GM19455 (cell line): ENCODE results near the gene CCDC157.

ENCODE experiments used
- ATAC-seq: cut with Tn5 transposase; IDR thresholded peaks from one replicate; pipeline ENCODE4 v1.9.1; 2021; ENCODE audit not compliant: unreplicated experiment

CCDC157 gene

DNA sequence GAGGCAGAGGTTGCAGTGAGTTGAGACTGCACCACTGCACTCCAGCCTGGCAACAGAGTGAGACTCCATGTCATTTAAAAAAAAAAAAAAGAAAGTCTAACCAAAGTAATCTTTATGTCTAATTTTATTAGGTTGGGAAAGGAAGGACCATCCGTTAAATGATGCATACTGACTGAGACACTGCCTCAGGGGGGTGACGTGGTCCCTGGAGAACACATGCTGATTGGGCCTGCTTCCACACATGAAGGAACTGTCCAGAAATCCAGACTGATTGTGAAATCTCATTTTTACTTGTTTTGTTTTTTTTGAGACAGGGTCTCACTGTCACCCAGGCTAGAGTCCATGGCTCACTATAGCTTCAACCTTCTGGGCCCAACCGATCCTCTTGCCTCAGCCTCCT, 5.6 kb upstream of the CCDC157 start:
- no peak for ATAC-seq

DNA sequence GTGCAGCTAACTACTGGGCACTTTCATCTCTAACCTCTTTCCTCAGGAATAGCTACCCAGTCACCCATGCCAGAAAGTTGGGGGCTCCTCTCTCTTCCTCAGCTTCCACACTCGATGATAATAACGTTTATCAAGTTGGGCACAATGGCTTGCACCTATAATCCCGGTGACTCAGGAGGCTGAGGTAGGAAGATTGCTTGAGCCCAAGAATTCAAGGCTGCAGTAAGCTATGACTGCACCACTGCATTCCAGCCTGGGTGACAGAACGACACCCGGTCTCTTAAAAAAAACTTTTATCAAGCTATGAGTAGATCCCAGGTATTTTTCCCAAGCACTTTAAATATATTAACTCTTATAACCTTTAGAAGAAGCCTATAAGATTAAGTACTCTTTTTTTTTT, 2.2 kb upstream of the CCDC157 start:
- no peak for ATAC-seq

GRCh38 chr22:30357236-30357570, 396 bp downstream of the CCDC157 start:
- ATAC-seq = no peak

- no peak for ATAC-seq
Measured at GRCh38 chr22:30357650-30358215, 926 bp downstream of the CCDC157 start.

DNA sequence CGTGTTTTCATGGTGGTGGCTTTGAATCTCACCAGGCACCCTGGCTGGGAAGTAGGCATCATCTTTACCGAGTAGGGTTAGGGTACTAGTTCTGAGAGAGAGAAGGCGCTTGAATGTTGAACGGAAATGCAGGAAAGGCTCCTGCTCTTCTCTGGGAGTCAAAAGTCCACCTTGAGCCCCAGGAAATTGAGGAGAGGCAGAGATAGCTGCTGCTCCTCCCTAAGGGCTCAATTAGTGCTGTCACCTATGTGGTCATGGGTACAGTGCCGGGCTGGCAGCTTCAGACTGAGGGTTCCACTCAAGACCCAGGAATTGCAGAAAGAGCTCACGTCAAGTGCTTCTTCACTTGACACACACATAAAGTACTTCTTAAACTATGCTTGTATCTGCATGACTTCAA, 1.7 kb downstream of the CCDC157 start:
- no peak for ATAC-seq

DNA sequence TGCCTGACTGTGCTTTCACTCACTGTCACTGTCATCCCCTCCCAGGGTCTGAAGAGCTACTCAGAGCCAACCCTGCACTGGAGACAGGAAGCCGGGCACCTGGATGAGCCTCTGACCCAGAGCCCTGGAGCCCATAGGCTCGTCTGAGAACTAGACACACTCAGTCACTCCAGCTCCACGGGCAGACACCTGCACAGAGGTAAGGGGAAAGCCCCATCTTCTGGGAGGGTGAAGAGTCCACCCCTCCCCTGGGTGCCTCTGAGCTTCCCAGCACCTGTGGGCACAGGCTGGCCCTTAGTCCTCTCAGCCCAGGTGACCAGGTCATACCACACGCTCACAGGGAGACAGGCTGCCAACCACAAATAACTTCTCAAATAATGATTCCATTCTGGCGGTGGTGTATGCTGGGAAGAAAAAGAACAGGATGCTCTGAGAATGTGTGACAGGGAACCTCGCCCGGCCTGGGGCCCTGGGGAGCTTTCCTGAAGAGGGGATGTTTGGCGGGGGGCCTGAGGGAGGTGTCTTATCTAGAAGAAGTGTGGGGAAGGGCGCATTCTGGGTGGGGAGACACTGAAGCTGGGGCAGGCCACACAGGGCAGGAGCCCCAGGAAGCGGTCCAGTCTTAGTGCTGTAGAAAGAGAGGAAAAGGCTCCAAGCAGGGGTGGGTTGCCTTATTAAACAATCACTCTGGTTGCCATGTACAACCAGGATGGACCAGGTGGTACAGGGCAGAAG, 5.3 kb downstream of the CCDC157 start:
- ATAC-seq = no peak

DNA sequence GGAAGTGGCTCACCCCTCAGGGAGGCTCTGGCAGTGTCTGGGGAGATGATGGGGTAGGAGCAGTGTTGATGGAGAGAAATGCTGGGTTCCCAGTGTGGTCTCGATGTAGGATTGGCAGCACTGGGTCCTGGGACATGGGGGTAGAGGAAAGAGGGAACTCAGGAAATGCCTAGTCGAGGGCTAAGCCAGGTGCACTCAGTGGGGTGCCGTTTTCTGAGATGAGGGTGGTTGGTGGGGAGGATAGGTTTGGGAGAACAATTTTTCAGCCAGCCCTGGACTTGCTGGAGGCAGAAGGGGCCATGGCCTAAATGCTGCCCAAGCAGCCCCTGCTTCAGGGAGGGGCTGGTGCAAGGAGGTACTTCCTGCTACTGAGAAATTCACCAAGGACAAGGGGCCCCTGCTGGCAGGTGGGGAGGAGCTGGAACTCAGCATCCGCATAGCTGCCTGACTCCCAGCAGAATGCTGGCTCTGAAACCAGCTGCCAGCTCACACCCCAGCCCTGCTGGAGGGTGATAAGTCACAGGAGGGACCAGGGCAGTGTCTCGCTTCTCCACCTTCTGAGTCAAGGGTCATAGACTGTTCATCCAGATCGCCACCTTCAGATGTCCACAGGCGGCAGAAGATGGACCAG, 6.0 kb downstream of the CCDC157 start:
- ATAC-seq = no peak

DNA sequence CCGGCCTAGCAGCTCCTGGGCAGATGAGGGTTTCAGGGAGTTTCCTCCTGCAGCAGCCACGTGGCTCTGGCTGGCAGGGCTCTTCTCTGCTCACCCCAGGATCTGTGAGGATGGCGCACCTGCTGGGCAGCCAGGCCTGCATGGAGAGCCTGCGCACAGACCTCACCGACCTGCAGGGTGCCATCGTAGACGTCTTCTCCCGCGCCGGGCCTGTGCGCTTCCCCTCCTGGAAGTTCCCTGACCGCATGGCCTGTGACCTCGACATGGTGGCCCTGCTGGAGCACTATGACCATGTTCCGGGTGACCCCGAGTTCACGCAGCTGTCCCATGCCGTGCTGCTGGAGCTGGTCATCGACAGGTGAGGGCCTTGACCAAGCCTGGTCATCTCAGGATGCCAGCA, 9.1 kb downstream of the CCDC157 start:
- ATAC-seq = no peak

- ATAC-seq = no peak
Measured at GRCh38 chr22:30368420-30368819, 11.6 kb downstream of the CCDC157 start.

GRCh38 chr22:30370641-30371230, 13.9 kb downstream of the CCDC157 start:
- ATAC-seq = no peak

- ATAC-seq = no peak
Measured at GRCh38 chr22:30371321-30371720, 14.5 kb downstream of the CCDC157 start.

DNA sequence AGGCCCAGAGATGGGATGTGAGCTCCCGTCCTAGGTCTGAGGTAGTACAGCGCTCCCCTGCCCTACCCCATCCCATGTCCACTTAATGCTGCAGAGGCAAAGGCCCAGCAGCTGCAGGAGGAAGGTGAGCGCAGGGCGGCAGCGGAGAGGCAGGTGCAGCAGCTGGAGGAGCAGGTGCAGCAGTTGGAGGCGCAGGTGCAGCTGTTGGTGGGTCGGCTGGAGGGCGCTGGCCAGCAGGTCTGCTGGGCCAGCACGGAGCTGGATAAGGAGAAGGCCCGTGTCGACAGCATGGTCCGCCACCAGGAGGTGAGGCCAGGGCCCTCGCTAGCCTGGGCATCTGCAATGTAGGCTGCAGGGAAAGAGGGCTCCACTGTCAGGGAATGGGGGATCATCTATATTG, 15.2 kb downstream of the CCDC157 start:
- no peak for ATAC-seq

DNA sequence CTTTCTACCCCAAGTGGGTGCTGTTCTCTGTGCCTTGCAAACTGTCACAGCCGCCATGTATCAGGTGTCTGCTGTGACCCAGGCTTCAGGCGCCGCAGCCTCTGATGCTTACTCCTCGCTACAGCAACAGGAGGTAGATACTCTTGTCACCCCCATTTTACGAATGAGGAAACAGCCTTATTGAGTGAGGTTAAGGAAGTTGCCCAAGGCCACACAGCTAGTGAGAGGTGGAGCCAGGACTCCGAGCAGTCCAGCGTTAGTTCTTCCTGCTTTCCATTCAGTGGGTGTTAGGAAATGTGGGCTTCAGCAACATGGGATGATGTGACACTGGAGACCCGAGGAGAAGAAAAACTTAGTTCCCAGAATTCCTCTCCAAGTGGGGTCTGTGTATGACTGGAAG, 16.1 kb downstream of the CCDC157 start:
- ATAC-seq = no peak

DNA sequence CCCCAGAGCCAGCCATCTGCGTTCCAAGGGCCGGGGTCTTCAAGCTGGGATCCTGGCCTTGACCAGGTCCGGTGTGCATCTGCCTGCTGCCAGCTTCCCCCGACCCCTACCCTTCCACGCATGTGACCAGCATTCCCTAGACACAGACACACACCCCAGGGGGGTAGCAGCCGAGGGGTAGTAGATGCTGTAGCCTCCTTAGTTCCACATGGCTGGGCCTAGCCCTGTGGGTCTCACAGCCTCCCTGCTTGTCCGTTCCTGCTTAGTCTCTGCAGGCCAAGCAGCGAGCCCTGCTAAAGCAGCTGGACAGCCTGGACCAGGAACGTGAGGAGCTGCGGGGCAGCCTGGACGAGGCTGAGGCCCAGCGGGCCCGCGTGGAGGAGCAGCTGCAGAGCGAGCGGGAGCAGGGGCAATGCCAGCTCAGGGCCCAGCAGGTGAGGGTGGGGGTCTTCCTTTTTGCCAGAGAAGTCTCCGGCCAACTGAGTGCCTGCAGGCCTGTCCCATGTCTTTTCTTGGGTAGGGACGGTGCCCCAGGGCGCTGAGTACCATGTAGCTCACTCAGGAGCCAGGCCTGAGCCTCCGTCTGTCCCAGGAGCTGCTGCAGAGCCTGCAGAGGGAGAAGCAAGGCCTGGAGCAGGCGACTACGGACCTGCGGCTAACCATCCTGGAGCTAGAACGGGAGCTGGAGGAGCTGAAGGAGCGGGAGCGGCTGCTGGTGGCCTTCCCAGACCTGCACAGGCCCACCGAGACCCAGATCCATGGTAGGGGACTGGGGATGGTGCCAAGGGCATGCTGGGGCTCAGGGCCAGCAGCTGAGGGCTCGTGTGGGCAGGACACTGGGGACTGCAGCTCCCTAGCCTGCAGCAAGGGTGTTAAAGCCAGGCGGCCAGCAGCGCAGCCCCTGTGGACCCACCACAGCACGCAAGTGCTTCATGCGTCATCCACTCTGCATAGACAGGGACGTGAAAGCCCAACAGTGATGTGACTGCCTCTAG, 16.8 kb downstream of the CCDC157 start:
- no peak for ATAC-seq

DNA sequence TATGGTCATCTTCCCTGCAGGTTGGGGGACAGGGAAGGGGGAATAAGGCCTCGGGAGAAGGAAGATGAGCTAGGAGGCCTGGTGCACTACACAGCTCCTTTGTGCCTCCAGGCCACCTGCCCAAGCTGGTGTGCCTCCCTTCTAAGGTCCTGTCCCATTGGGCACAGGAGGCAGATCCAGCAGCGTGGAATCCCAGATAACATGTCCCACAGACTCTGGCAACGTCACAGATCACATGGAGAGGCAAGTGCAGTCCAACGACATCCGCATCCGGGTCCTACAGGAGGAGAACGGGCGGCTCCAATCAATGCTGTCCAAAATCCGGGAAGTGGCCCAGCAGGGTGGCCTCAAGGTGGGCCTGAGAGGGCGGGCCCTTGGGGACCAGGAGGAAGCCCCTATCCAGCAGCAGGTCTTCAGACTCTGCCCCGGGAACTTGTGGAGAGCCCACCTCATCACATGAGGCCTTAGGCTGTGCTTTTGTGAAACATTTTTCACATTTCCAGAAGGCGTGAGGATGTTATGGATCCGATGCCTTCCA, 18.6 kb downstream of the CCDC157 start:
- no peak for ATAC-seq

- no peak for ATAC-seq
Measured at GRCh38 chr22:30380011-30380410, 23.2 kb downstream of the CCDC157 start.

- ATAC-seq = no peak
Measured at GRCh38 chr22:30381264-30381663, 24.5 kb downstream of the CCDC157 start.

GRCh38 chr22:30382340-30382739, 25.5 kb downstream of the CCDC157 start:
- no peak for ATAC-seq

GRCh38 chr22:30383061-30383460, 26.3 kb downstream of the CCDC157 start:
- no peak for ATAC-seq

DNA sequence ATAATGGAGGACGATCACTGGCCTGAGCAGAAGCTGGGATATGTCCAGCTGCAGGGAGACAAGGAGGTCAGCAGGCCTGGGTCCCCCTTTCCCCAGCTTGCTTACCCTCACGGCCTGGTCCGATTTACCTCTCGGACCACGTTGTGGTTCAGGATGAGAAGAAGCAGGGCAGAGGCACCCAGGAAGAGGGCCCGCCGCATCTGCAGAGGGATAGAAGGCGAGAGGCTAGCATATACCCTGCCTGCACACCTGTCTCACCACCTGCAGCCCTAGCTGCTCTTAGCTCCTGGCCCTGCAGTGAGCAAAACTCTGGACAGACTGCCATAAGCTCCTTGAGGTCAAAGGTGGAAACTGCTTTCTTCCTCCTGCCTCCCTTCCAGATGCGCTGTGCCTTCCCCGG, 29.1 kb downstream of the CCDC157 start:
- ATAC-seq = no peak

GRCh38 chr22:30386608-30386959, 29.8 kb downstream of the CCDC157 start:
- ATAC-seq = no peak
